ENCODE measurements around the gene RARS1. TPM values are rescaled to one million over a fixed set of nuclear protein-coding genes. Genes with fewer than 3 reads are reported as not detected.

RARS1 gene
- polyA plus RNA-seq (ENCODE audit: insufficient read depth in 1 of 5, insufficient read length in 5 of 5, low replicate concordance in 1 of 5): 10 to 100 TPM; 64.8 to 90.8 (median 73.5) TPM
- long read RNA-seq, donor 1, transcript RARS-201 (15 exons, 2,146 nt): major isoform, 7 of 38 reads
- long read RNA-seq, donor 1, partial matches to known transcripts: 27 of 38 reads
- long read RNA-seq, donor 1, other reads (novel, unspliced or antisense): 0 of 38 reads
- long read RNA-seq, donor 2, transcript RARS-201 (15 exons, 2,146 nt): major isoform, 9 of 41 reads
- long read RNA-seq, donor 2, partial matches to known transcripts: 29 of 41 reads
- long read RNA-seq, donor 2, other reads (novel, unspliced or antisense): 0 of 41 reads
- long read RNA-seq, donor 3, partial matches to known transcripts: 37 of 45 reads
- long read RNA-seq, donor 3, other reads (novel, unspliced or antisense): 0 of 45 reads
- long read RNA-seq, donor 4, partial matches to known transcripts: 11 of 16 reads
- long read RNA-seq, donor 4, other reads (novel, unspliced or antisense): 0 of 16 reads
- long read RNA-seq, donor 5, transcript RARS-201 (15 exons, 2,146 nt): major isoform, 12 of 37 reads
- long read RNA-seq, donor 5, partial matches to known transcripts: 24 of 37 reads
- long read RNA-seq, donor 5, other reads (novel, unspliced or antisense): 0 of 37 reads
- long read RNA-seq, donor 6, transcript RARS-201 (15 exons, 2,146 nt): major isoform, 8 of 28 reads
- long read RNA-seq, donor 6, partial matches to known transcripts: 17 of 28 reads
- long read RNA-seq, donor 6, other reads (novel, unspliced or antisense): 0 of 28 reads
- long read RNA-seq, donor 7, transcript RARS-201 (15 exons, 2,146 nt): major isoform, 13 of 26 reads
- long read RNA-seq, donor 7, partial matches to known transcripts: 8 of 26 reads
- long read RNA-seq, donor 7, other reads (novel, unspliced or antisense): 0 of 26 reads
- long read RNA-seq, donor 8, partial matches to known transcripts: 5 of 9 reads
- long read RNA-seq, donor 8, other reads (novel, unspliced or antisense): 0 of 9 reads

DNA sequence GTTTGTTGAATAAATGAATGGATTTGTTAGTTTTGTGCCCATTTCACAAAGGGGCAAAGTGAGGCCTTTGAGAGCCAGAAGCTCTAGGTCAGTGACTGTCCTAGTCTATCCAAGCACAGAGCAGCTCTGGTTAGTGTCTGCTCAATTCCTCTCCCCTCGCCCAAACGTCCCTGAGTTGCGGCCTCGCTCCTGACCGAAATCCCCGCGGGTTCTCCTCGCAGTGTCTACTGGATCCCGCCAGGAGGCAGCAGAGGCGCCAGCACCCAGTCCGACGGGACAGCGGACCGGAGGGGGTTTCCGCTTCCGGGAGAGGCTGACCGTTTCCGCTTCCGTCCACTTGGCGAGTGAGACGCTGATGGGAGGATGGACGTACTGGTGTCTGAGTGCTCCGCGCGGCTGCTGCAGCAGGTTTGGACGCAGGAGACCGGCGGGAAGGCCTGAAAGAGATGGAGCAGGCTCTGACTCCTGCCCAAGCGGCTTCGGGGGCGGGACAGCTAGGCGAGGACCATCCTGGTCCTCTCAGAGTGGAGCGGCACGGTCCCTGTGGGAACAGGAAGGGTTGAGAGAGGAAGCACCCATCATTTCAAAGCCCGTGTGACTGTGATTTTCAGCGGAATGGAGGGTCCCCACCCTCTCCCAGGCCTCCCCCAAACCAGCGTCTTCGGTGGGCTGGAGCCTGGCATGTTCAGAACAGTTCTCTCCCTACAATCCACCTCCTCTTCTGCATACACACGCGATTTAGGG lies at the start of gene RARS1:
Gene RARS1 (plus strand): TSS at position 336 of the 744 bp plus-strand sequence. CDS start 28 bp downstream, at position 364.
- DNase-seq: peak; percentile 89 to 92

DNA sequence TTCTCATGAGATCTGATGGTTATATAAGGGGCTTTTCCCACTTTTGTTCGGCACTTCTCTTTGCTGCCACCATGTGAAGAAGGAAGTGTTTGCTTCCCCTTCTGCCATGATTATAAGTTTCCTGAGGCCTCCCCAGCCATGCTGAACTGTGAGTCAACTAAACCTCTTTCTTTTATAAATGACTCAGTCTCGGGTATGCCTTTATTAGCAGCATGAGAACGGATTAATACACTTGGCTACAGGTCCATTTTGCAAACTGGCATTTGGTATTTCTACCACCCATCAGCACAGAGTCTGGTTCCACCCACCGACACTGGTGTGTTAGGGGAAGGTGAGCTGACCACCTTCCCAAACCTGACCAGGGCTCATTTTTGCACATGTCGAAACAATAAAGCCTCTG lies 47.9 kb upstream of the RARS1 start:
- no peak for DNase-seq

DNA sequence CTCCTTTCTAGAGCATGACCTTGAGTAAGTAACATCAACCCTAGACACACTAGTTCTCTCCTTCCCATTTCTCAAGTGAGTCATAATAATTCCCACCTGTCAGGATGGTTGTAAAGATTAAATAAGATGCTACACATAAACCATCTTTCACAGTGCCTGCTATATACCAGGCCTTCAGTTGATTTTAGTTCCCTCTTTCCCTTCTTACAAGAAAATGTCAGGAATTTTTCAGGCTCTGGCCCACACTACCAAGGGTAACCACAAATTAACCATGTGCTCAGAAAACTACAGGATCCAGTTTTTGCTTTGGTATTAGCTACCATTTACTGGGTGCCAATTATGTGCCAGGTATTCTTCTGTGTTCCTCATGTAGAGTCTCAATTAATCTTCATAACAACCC lies 42.7 kb upstream of the RARS1 start:
- no peak for DNase-seq

DNA sequence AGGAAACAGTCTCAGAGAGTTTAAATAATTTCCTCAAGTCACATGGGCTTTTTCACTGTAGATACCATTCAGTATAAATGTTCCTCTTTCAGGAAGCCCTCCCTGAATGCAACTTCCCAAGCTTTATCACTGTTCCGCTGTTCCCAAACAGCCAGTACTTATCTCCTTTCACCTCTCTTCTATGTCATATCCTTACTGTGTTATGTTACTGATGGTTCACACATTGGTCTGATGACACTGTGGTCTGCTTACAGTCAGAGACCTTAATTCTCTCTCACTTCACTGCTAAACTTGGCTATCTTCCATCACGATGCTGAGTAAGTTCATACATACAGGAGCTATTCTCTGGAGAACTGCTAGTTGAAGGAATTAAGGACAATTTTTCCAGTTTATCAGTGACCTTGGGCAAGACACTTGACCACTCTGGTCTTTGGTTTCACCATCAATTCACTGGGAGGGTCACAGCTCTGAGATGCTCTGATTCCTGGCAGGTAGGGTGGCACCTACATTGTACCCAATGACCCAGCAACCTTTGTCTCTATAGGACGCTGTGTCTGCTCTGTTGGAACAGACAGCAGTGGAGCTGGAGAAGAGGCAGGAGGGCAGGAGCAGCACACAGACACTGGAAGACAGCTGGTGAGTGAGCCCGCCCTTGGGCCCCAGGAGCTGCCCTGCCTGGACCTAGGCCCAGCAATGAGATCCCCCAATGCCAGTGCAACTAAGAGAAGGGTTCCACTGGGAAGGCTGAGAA lies 42.1 kb upstream of the RARS1 start:
- DNase-seq: no peak

DNA sequence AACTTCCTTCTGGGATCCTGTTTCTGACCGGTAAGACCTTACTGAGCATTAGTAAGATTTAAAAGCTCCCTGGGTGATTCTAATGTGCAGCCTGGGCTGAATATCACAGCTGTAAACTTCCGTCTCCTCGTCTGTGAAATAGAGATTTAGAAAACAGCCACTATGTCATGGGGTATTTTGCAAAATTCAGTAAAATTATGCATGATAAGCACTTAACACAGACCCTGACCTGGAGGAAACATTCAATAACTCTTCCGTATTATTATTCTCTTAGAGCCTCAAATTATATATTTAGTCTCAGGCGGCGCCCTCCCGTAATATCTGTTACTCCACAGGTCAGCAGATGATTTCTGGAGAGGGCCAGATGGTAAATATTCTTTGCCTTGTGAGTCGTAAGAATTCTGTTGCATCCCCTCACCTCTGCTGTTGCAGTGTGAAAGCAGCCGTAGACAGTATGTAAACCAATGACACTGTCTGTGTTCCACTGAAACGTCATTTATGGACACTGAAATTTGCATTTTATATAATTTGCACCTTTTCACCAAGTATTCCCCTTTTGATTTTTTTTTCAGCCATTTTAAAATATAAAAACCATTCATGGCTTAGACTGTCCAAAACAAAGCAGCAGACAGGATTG lies 39.2 kb upstream of the RARS1 start:
- DNase-seq: no peak

DNA sequence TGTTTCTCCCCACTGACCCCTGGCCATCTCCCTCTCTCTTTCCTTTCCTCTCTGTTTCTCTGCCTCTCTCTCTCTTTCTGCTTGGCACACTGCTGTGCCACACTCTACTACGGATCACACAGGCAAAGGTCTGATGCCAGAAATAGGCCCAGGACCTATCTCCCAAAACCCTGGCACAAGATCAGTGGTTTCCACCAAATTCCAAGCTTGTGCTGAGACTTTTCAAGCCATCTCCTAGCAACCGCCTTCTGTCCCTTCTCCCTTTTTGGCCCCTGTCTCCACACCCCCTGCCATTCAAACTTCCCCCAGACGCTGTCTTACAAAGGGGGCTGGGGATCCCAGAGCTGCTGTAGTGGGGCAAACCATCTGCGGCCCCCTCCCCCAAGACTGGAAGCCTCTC lies 38.5 kb upstream of the RARS1 start:
- DNase-seq: no peak

DNA sequence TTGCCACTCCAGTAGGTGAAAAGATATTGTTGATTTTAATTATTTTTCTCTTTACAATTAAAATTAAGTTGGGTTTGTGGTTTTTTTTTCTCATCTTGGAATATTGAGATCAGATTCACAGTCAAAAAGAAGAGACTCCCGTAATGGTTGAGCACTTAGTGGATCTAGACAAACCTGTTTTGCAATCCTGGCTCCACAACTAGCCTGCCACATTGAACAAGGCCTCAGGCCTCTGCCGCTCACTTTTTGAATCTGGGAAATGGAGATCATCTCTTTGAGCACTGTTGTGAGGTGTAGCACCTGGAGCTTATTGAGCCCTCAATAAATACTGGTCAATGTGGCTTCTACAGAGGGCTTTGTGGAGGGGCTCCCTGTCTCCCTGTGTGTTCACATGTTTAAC lies 37.1 kb upstream of the RARS1 start:
- DNase-seq: no peak

DNA sequence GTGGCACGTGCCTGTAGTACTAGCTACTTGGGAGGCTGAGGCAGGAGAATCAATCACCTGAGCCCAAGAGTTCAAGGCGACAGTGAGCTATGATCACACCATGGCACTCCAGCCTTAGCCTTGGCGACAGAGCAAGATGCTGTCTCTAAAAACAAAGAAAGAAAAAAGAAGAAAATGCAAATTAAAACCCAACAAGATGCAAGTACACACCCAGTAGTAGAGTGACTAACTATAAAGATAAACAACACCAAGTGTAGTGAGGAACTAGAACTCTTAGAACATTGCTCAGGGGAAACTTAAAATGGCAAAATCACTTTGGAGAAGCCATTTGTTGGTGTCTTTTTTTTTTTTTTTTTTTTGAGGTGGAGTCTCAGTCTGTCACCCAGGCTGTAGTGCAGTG lies 34.7 kb upstream of the RARS1 start:
- DNase-seq: no peak

DNA sequence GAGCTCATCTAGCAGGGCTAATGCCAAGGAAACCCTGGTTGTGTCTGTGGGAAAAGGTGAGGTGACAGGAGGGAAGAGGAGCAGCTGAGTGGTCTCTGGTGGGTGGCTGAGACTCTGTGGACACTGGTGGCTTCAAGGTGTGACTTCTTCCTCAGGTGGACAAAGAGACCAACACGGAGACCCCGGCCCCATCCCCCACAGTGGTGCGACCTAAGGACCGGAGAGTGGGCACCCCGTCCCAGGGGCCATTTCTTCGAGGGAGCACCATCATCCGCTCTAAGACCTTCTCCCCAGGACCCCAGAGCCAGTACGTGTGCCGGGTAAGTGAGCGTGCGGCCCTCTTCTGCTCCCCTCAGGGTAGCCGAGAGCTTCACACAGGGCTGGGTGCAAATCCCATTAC lies 31.1 kb upstream of the RARS1 start:
- no peak for DNase-seq

DNA sequence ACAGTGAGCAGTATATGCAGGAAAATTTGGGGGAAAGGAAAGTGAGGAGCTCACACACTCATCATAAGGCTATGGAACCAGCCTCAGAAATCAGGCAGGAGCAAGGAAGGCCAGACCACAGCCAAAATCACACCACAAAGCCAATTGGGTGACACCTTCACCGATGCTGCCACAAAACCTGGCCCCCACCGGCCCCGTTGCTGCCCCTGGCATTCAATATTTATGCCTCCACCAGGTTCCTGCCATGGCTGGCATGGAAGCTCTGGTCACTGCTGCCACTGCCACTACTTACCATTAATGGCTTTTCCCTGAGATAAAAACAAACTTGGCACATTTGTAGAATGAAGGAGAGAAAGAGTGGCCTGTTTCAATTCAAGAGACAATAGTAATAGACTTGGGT lies 28.7 kb upstream of the RARS1 start:
- no peak for DNase-seq

DNA sequence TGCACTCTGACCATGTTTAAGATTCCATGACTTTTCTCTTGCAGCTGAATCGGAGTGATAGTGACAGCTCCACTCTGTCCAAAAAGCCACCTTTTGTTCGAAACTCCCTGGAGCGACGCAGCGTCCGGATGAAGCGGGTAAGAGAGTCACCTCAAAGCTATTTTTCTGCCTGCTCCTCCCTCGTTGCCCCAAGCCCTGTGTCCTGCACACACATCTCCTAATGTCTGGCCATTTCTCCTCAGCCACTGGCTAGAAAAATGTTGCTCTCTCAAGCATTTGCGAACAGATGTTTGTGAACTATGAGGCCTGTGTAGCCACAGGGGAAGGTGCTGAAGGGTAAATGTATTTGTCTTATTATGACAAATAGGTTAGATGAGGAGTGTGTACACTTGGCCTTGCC lies 25.7 kb upstream of the RARS1 start:
- no peak for DNase-seq

DNA sequence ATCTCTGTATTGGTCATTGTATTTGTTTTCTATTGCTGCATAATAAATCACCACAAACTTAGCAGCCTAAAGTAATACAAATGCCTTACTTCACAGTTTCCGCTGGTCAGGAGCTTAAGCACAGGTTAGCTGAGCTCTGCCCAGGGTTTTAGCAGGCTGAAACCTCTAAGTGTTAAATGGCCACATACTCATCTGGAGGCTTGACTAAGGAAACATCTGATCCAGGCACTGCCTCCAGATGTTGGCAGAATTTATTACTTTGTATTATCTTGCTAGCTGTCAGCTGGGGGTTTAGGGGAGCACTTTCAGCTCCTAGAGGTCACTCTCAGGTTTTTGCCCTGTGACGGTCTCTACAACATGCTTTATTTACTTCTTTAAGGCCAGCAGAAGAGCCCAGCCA lies 23.2 kb upstream of the RARS1 start:
- DNase-seq: no peak

DNA sequence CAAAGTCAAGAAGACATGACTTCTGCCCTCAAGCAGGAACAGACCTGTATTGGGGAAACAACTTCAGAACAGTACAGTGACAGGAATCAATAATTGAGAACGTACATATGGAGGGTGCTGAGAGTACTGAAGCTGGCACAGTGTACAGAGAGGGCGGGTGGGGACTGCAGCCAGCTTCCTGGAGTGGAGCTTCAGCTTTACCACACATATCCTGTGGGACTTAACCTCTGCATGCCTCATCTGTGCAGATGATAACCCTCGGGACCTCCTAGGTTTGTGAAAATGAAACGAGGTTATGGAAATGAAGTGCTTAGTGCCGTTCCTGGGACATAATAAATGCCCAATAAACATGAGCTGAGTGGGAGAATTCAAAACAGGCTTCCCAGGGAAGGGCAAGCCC lies 22.1 kb upstream of the RARS1 start:
- no peak for DNase-seq

DNA sequence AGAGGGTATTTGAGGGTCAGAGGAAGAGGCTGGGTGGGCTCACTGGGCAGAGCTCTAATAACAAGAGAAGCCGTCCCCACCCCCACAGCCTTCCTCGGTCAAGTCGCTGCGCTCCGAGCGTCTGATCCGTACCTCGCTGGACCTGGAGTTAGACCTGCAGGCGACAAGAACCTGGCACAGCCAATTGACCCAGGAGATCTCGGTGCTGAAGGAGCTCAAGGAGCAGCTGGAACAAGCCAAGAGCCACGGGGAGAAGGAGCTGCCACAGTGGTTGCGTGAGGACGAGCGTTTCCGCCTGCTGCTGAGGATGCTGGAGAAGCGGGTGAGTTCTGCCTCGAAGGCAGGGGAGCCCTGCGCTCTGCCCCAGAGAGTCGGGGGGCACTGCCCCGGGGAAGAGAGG lies 21.6 kb upstream of the RARS1 start:
- DNase-seq: no peak

DNA sequence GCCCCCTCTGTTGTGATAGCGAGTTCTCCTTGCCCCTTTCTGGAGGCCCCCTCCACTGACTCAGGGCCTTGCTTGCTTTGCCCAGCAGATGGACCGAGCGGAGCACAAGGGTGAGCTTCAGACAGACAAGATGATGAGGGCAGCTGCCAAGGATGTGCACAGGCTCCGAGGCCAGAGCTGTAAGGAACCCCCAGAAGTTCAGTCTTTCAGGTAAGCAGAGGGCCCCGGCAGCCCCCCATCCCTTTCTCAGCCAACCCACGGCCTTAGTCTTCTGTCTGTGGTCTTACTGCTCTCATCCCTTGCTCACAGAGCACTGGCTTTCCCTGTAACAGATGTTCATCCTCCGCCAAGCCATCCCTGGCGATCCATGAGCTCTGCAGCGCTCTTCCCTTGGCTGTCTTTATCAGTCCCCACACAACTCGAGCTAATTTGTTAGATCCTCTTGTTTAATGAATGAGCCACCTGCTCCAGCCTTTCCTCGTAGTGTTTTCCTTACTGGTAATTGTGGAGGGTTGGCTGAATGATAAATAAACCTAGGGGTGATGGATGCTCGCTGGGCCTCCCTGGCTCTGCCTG lies 18.4 kb upstream of the RARS1 start:
- no peak for DNase-seq

DNA sequence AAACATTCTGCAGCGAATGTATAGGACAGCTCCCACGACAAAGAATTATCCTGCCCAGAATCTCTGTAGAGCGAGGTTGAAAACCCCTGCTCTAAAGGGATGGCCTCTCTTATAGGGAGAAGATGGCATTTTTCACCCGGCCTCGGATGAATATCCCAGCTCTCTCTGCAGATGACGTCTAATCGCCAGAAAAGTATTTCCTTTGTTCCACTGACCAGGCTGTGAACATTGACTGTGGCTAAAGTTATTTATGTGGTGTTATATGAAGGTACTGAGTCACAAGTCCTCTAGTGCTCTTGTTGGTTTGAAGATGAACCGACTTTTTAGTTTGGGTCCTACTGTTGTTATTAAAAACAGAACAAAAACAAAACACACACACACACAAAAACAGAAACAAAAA lies 17.4 kb upstream of the RARS1 start:
- DNase-seq: no peak

DNA sequence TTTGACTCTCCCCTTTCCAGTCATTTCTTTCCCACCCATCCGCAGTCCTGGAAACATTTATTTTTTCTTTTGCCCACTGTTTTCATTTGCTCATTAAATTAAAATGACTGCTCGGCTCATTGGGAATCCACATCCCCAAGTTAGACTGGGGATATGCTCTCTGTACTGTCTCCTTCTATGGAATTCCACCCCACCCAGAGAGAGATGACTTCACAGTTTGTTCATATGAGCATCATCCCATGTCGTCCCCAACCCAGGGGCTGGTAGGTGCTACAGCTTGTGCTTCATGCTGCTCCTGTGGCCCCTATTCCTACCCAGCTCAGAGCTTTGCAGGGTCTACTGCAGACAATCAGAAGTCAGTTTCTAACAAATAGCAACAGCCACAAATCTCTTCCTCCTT lies 16.5 kb upstream of the RARS1 start:
- DNase-seq: no peak

DNA sequence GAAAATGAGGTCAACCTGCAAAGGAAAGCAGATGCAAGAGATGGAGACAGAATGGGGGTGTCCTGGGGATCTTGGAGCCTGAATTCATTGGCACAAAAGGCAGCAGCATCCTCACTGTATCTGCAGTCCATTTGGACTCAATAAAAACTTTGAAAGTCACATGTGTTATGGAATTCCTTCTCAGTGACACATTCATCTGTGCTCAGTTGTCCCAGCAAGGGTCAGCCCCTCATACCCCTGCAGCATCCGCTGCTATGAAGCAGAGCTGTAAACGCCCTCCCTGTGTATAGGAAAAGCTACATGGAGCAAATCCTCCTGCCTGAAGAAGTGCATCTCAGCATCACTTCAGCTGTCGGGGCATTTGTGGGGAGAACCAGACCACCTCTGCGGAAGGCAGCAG lies 14.5 kb upstream of the RARS1 start:
- no peak for DNase-seq

DNA sequence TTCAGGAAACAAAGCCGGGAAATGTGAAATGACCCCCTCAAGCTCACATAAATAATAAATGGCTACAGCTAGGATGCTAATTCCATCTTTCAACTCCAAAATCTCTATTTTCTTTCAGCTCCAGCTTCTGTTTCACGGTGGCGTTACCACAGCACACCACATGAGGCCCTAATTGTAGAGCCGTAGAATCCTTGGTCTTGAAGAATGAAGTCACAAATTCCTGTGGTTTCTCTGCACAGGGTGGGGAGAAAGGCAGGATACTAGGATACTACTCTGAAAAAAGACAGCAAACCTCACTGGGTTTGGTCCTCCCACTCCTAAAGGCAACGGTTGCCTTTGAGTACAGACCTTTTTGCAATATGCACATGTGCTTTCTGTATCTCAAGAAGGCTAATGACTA lies 13.9 kb upstream of the RARS1 start:
- DNase-seq: no peak

DNA sequence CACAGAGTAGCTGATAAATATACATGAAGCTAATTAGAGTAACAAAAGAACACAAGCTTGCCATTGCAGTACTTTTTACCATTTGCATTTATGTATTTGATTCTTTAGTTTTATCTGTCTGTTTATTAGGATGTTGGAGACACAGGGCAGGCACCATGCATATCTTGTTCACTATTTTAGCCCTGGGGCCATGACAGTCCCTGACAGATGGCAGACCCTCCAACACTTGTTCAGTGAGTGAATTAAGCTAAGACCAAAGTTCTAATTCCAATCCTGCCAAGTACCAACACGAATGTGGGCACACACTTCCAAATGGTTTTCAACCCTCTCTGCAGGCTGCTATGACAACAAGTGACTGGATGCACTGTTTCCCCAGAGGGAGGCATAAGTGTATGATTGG lies 12.0 kb upstream of the RARS1 start:
- no peak for DNase-seq

Measured in right lung (tissue), 10 donors.